IMR-90 (cell line): ENCODE measurements around the gene LRATD1. TPM values are rescaled to one million over a fixed set of nuclear protein-coding genes. Genes with fewer than 3 reads are reported as not detected.

Experiments used
- ATAC-seq: fragments of 200-7000 bp; cut with Tn5 transposase; 2 replicates; pipeline ENCODE4 v1.9.1; 2020; ENCODE audit warnings: low read depth, mild to moderate bottlenecking, moderate library complexity
- BruUV-seq: library from RNA; stranded (reverse); fragments of 400-500 nt; replicated peaks from 2 replicates; lab custom pipeline; 2021; lab: Mats Ljungman, UMichigan
- CTCF ChIA-PET: fragments of 300-600 bp; formaldehyde crosslinking; extraction: SDS; loops from one replicate; lab custom pipeline; 2021; ENCODE audit warnings: antibody characterized with exemption; lab: Yijun Ruan, JAX
- POLR2A ChIA-PET: fragments of 300-600 bp; sonication (Branson Sonifier 250); formaldehyde crosslinking; loops from one replicate; lab custom pipeline; 2022; ENCODE audit warnings: antibody characterized with exemption; ENCODE audit not compliant: unreplicated experiment; lab: Charles Lee
- DNase-seq: peaks from one replicate; pipeline ENCODE4 v3.0.0; 2013
- H2AFZ ChIP-seq: replicated peaks from 2 replicates; pipeline ENCODE3; 2013; ENCODE audit warnings: low read length, mild to moderate bottlenecking; ENCODE audit not compliant: poor library complexity
- H2AK5ac ChIP-seq: 2 replicates; pipeline ENCODE4 v1.6.1; 2013; ENCODE audit warnings: low read depth, low read length, inconsistent platforms
- H2AK9ac ChIP-seq: replicated peaks from 2 replicates; pipeline ENCODE3; 2013; ENCODE audit warnings: mild to moderate bottlenecking, low read depth, low read length, moderate library complexity; ENCODE audit not compliant: poor library complexity
- H2BK120ac ChIP-seq: 2 replicates; pipeline ENCODE4 v1.6.1; 2013; ENCODE audit warnings: low read depth, low read length, inconsistent platforms
- H2BK15ac ChIP-seq: 3 replicates; pipeline ENCODE4 v1.6.1; 2013; ENCODE audit warnings: low read depth, low read length, inconsistent platforms
- H2BK20ac ChIP-seq: 2 replicates; pipeline ENCODE4 v1.6.1; 2013; ENCODE audit warnings: low read depth, mild to moderate bottlenecking, inconsistent platforms, low read length, moderate library complexity
- H2BK5ac ChIP-seq: 2 replicates; pipeline ENCODE4 v1.6.1; 2013; ENCODE audit warnings: mild to moderate bottlenecking, low read depth, low read length, inconsistent platforms; ENCODE audit not compliant: poor library complexity, severe bottlenecking
- H3K14ac ChIP-seq: replicated peaks from 2 replicates; pipeline ENCODE4 v1.6.1; 2013; ENCODE audit warnings: low read depth, low read length, inconsistent platforms
- H3K18ac ChIP-seq: 2 replicates; pipeline ENCODE4 v1.6.1; 2013; ENCODE audit warnings: low read depth, low read length, control low read depth
- H3K23ac ChIP-seq: 2 replicates; pipeline ENCODE4 v1.6.1; 2013; ENCODE audit warnings: low read depth, low read length, inconsistent platforms
- H3K27ac ChIP-seq: 2 replicates; pipeline ENCODE4 v1.5.1; 2013; ENCODE audit warnings: mild to moderate bottlenecking, control low read depth, low read length; ENCODE audit not compliant: insufficient read depth
- H3K27me3 ChIP-seq: 2 replicates; pipeline ENCODE4 v1.6.1; 2013; ENCODE audit warnings: low read length; ENCODE audit not compliant: control insufficient read depth, insufficient read depth
- H3K36me3 ChIP-seq: 2 replicates; pipeline ENCODE4 v1.6.1; 2013; ENCODE audit warnings: low read length, mixed read lengths; ENCODE audit not compliant: control insufficient read depth, insufficient read depth
- H3K4ac ChIP-seq: 2 replicates; pipeline ENCODE4 v1.6.1; 2013; ENCODE audit warnings: low read depth, low read length, inconsistent platforms
- H3K4me1 ChIP-seq: 2 replicates; pipeline ENCODE4 v1.6.1; 2013; ENCODE audit warnings: low read length, mixed read lengths; ENCODE audit not compliant: control insufficient read depth, insufficient read depth
- H3K4me2 ChIP-seq: 2 replicates; pipeline ENCODE4 v1.6.1; 2013; ENCODE audit warnings: low read depth, mild to moderate bottlenecking, control low read depth, low read length, moderate library complexity
- H3K4me3 ChIP-seq: 2 replicates; pipeline ENCODE4 v1.5.1; 2013; ENCODE audit warnings: low read depth, mild to moderate bottlenecking, control low read depth, low read length, moderate library complexity; ENCODE audit not compliant: insufficient read depth
- H3K56ac ChIP-seq: 2 replicates; pipeline ENCODE4 v1.6.1; 2013; ENCODE audit warnings: low read length, inconsistent platforms; ENCODE audit not compliant: insufficient read depth; ENCODE audit errors: extremely low read depth
- H3K79me1 ChIP-seq, 2 experiments: 2 replicates each; pipeline ENCODE4 v1.6.1; 2013; ENCODE audit warnings: low read length in 2 of 2, inconsistent platforms in 1 of 2, low read depth in 1 of 2
- H3K9ac ChIP-seq: 2 replicates; pipeline ENCODE4 v1.6.1; 2013; ENCODE audit warnings: low read depth, low read length, control low read depth
- H3K9me1 ChIP-seq: 2 replicates; pipeline ENCODE4 v1.6.1; 2013; ENCODE audit warnings: low read length, inconsistent platforms; ENCODE audit not compliant: insufficient read depth
- H3K9me3 ChIP-seq: 2 replicates; pipeline ENCODE4 v1.6.1; 2013; ENCODE audit warnings: low read length; ENCODE audit not compliant: control insufficient read depth, insufficient read depth
- H4K20me1 ChIP-seq: 2 replicates; pipeline ENCODE4 v1.6.1; 2013; ENCODE audit warnings: low read length, inconsistent platforms; ENCODE audit not compliant: insufficient read depth
- H4K5ac ChIP-seq: 2 replicates; pipeline ENCODE4 v1.6.1; 2013; ENCODE audit warnings: mild to moderate bottlenecking, low read depth, low read length, control low read depth
- H4K8ac ChIP-seq, 2 experiments: 2 replicates each; pipeline ENCODE4 v1.6.1; 2013; ENCODE audit warnings: low read depth in 2 of 2, low read length in 2 of 2, control low read depth in 1 of 2, inconsistent platforms in 1 of 2
- H4K91ac ChIP-seq: 2 replicates; pipeline ENCODE4 v1.6.1; 2013; ENCODE audit warnings: low read depth, low read length, inconsistent platforms; ENCODE audit not compliant: insufficient read depth
- BHLHE40 ChIP-seq: fragments of 150-350 bp; IDR thresholded peaks from 2 replicates; pipeline ENCODE4 v1.6.1; 2016; ENCODE audit warnings: mild to moderate bottlenecking, low read depth, low read length
- CHD1 ChIP-seq: IDR thresholded peaks from 2 replicates; pipeline ENCODE4 v1.6.1; 2012; ENCODE audit warnings: low read depth, low read length, improper control_type of control experiment
- MAZ ChIP-seq: IDR thresholded peaks from 2 replicates; pipeline ENCODE4 v1.6.1; 2012; ENCODE audit warnings: low read depth, mild to moderate bottlenecking, low read length, improper control_type of control experiment, moderate library complexity, borderline replicate concordance
- MXI1 ChIP-seq: IDR thresholded peaks from 2 replicates; pipeline ENCODE4 v1.6.1; 2012; ENCODE audit warnings: low read depth, mild to moderate bottlenecking, low read length, moderate library complexity, borderline replicate concordance
- NFE2L2 ChIP-seq: fragments of 150-350 bp; IDR thresholded peaks from 2 replicates; pipeline ENCODE4 v1.6.1; 2016; ENCODE audit warnings: low read depth, mild to moderate bottlenecking, low read length
- POLR2A ChIP-seq: IDR thresholded peaks from 2 replicates; pipeline ENCODE4 v1.6.1; 2012; ENCODE audit warnings: mild to moderate bottlenecking, low read depth, low read length
- RFX5 ChIP-seq: IDR thresholded peaks from 2 replicates; pipeline ENCODE4 v1.8.0; 2012; ENCODE audit warnings: low read depth, mild to moderate bottlenecking, low read length, moderate library complexity
- SMC3 ChIP-seq: fragments of 150-350 bp; IDR thresholded peaks from 2 replicates; pipeline ENCODE4 v1.6.1; 2016; ENCODE audit warnings: low read depth, mild to moderate bottlenecking, antibody characterized with exemption, low read length, moderate library complexity
- WGBS, 2 experiments: methylation state at CpG; one replicate each; pipeline versions ENCODE4 v1.1.5 to v1.1.7; 2013; ENCODE audit warnings: missing lambda C conversion rate in 2 of 2; ENCODE audit not compliant: insufficient read length in 1 of 2; ENCODE audit errors: extremely low coverage in 2 of 2; 5-methylcytosine and 5-hydroxymethylcytosine counted together
- dilution Hi-C: fragments of 300-500 bp; cut with HindIII; formaldehyde crosslinking; loops from one replicate; pipeline ENCODE4 v1.14.3; 2018; ENCODE audit warnings: low sequenced_read_pairs; ENCODE audit not compliant: unreplicated experiment
- in situ Hi-C: fragments of 300-500 bp; cut with MboI; formaldehyde crosslinking; loops from 3 replicates; pipeline ENCODE4 v1.14.3; 2019; ENCODE audit warnings: low sequenced_read_pairs, inconsistent platforms, mixed read lengths
- intact Hi-C: fragments of 100-400 bp; cut with micrococcal nuclease; formaldehyde crosslinking; loops from 2 replicates; pipeline ENCODE4 v1.10.0; 2022
- polyA plus RNA-seq, 3 experiments: library from polyadenylated mRNA; depleted of rRNA; stranded (reverse); fragments of >200 nt; gene quantifications; 2 replicates each; pipeline ENCODE4 v1.2.3, GENCODE V29; 2012; ENCODE audit warnings: low replicate concordance in 1 of 3
- total RNA-seq: library from RNA; depleted of rRNA; stranded (reverse); fragments of >200 nt; gene quantifications from 2 replicates; pipeline ENCODE4 v1.2.3, GENCODE V29; 2012
- TF ChIP-seq, protein P1 (sequence below): fragments of 150-350 bp; IDR thresholded peaks from 2 replicates; pipeline ENCODE4 v1.6.1; 2017; ENCODE audit warnings: mild to moderate bottlenecking, antibody characterized with exemption, low read length, low read depth
- TF ChIP-seq, protein P2 (sequence below): conservative IDR thresholded peaks from 2 replicates; pipeline ENCODE4 v1.5.1; 2012; ENCODE audit warnings: mild to moderate bottlenecking, low read depth, low read length, improper control_type of control experiment

The LRATD1 gene
- total and polyA plus RNA-seq, 2 of the 4 experiments (the other 2 are of a cell fraction), result 0.18 to 0.60 TPM

DNA sequence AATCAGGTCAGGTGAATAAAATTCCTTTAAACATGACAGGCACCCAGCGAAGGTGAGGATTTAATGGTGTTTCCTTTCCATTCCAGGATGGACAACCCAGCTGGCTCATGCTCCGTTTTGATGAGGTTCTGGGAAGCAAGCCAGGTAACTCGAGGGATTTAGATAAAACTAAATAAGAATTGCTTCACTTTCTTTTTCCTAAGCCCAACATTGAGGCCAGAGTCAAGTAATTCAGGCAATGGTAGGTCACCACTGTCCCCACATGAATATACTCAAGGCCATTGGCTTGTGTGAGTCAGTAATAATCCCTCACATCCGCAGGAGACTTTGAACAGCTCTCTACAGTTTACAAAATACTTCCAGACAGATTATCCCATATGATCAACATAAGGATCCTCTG, 16.2 kb upstream of the LRATD1 start:
- Histone ChIP-seq H3K4ac (no peak overlapping the region), H4K5ac (no peak overlapping the region), H2BK120ac (no peak overlapping the region), H4K20me1 (no peaks in the 10 kb centered on the region), H4K91ac (no peak overlapping the region), H3K9ac (no peak overlapping the region), H3K14ac (no peak overlapping the region), H3K4me1 (no peaks in the 10 kb centered on the region), H3K18ac (no peak overlapping the region), H3K79me1 (no peaks in the 10 kb centered on the region), H3K9me3 (no peaks in the 10 kb centered on the region), H2AK5ac (no peak overlapping the region), H2BK5ac (no peak overlapping the region), H3K36me3 (no peaks in the 10 kb centered on the region), H3K27me3 (no peaks in the 10 kb centered on the region), H3K27ac (no peak overlapping the region), H2AFZ (no peak overlapping the region), H3K9me1 (no peaks in the 10 kb centered on the region), H2BK20ac (no peak overlapping the region), H3K56ac (no peak overlapping the region), H2AK9ac (no peak overlapping the region), H3K4me2 (no peak overlapping the region), H3K4me3 (no peak overlapping the region), H4K8ac (no peak overlapping the region), H2BK15ac (no peak overlapping the region), H3K23ac (no peak overlapping the region)
- in situ Hi-C loops (no loop called here), intact Hi-C loops (no loop called here), dilution Hi-C loops (no loop called here)
- DNase-seq (no peak), ATAC-seq (no peak)
- ChIA-PET CTCF (no interaction called here), POLR2A (no interaction called here)
- no peak for TF ChIP-seq SMC3
- no peak for TF ChIP-seq MXI1
- TF ChIP-seq, protein P1, sequence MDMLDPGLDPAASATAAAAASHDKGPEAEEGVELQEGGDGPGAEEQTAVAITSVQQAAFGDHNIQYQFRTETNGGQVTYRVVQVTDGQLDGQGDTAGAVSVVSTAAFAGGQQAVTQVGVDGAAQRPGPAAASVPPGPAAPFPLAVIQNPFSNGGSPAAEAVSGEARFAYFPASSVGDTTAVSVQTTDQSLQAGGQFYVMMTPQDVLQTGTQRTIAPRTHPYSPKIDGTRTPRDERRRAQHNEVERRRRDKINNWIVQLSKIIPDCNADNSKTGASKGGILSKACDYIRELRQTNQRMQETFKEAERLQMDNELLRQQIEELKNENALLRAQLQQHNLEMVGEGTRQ, result no peak
- TF ChIP-seq CHD1, result no peak
- TF ChIP-seq, protein P2, sequence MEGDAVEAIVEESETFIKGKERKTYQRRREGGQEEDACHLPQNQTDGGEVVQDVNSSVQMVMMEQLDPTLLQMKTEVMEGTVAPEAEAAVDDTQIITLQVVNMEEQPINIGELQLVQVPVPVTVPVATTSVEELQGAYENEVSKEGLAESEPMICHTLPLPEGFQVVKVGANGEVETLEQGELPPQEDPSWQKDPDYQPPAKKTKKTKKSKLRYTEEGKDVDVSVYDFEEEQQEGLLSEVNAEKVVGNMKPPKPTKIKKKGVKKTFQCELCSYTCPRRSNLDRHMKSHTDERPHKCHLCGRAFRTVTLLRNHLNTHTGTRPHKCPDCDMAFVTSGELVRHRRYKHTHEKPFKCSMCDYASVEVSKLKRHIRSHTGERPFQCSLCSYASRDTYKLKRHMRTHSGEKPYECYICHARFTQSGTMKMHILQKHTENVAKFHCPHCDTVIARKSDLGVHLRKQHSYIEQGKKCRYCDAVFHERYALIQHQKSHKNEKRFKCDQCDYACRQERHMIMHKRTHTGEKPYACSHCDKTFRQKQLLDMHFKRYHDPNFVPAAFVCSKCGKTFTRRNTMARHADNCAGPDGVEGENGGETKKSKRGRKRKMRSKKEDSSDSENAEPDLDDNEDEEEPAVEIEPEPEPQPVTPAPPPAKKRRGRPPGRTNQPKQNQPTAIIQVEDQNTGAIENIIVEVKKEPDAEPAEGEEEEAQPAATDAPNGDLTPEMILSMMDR, result no peak
- no peak for TF ChIP-seq NFE2L2
- TF ChIP-seq POLR2A, result no peak
- no peak for TF ChIP-seq RFX5
- no peak for TF ChIP-seq BHLHE40
- no peak for TF ChIP-seq MAZ
- WGBS, 2 experiments, result no CpG with 5 or more reads among the region's 4 CpGs
- no TSS peak for BruUV-seq
